Esophagus mucosa (tissue), 1 donor: ENCODE measurements around the gene KHDRBS1. TPM values are rescaled to one million over a fixed set of nuclear protein-coding genes. Genes with fewer than 3 reads are reported as not detected.
A peak's percentile ranks its signal among the peaks of the same experiment; 100 is the strongest.
"Not testable (repeated sequence)": the region's sequence is repeated elsewhere in the genome, so short reads cannot be mapped to it uniquely, and the experiment has no call there.

Experiments
- ATAC-seq: fragments of 200-7000 bp; cut with Tn5 transposase; one replicate; pipeline ENCODE4 v1.9.1; 2020
- total RNA-seq: library from RNA; stranded (reverse); gene quantifications from one replicate; pipeline ENCODE4 v1.2.4, GENCODE V29; 2023
- donor health status: DM: yes; HTN: yes; CAD: no.

Gene KHDRBS1, protein sequence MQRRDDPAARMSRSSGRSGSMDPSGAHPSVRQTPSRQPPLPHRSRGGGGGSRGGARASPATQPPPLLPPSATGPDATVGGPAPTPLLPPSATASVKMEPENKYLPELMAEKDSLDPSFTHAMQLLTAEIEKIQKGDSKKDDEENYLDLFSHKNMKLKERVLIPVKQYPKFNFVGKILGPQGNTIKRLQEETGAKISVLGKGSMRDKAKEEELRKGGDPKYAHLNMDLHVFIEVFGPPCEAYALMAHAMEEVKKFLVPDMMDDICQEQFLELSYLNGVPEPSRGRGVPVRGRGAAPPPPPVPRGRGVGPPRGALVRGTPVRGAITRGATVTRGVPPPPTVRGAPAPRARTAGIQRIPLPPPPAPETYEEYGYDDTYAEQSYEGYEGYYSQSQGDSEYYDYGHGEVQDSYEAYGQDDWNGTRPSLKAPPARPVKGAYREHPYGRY
- 80.6 TPM for total RNA-seq

GRCh38 chr1:32013386-32014198 is at the start of gene KHDRBS1:
TSS of gene KHDRBS1 (plus strand) at chr1:32013868. CDS start at chr1:32013996, 128 bp downstream.
- ATAC-seq = peak; percentile 95

DNA sequence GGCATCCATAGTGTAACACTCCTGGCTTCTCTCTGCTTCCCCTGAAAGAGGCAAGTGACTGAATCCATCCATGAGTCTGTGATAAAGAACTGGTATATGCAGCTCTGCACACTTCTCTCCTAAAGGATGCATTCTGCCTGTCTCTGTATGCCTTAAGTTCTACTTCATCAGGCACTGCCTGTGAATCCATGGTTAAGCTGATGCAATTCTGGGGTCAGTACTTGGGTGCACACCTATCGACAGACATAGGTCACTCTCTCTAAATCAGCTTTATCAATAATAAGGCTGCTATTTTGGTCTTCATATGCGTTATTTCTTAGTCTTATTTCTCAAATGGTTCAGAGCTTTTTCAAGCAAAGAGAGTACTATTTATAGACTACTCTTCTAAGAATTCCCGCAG is 42.8 kb upstream of the KHDRBS1 start:
- ATAC-seq = no peak

GRCh38 chr1:31976401-31976800 is 37.3 kb upstream of the KHDRBS1 start:
- no peak for ATAC-seq

GRCh38 chr1:31977385-31978131 is 36.1 kb upstream of the KHDRBS1 start:
- ATAC-seq = peak; percentile 67

DNA sequence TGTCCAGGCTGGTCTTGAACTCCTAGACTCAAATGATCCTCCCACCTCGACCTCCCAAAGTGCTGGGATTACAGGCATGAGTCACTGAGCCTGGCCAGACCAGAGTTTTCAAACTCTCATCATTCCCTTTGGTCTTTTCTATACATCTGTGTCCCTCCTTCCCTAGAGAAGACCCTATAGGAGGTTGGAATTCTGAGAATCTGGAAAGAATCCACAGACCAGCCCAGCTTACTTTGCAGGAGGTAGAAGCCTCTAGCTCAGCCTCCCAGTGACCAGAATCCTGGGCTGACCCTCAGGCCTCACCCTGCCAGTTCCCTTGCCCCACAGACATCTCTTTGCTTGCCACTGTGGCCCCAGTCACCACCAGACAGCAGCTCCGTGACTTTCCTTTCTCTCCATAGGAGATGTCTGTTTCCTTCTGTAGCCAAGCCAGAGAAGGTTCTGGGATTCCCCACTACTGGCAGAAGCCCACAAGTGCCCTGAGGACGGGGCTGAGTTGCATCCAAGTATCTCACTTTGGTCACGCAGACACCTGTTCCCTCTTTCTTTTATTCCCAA is 34.7 kb upstream of the KHDRBS1 start:
- no peak for ATAC-seq

GRCh38 chr1:31980835-31981455 is 32.7 kb upstream of the KHDRBS1 start:
- no peak for ATAC-seq

- ATAC-seq = no peak
Measured at GRCh38 chr1:31981456-31981839, 32.2 kb upstream of the KHDRBS1 start.

DNA sequence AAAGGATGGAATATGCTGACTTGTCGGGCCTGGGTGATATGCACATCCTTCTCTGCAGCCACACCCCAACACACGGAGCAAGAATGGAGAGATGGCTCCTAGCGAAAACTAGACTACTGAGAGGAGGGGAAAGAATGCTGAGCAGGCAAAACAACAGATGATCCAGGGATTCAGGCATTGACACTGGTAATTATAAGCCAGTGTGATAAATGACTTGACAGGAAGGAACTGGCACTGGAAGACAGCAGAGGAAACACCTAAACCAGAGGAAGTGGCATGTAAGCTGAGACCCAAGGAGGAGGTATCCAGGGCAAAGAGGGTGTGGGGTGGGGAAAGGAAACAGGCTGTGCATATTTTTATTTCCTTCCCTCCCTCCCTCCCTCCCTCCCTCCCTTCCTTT is 31.7 kb upstream of the KHDRBS1 start:
- peak; percentile 11 for ATAC-seq

- ATAC-seq = peak; percentile 66
Measured at GRCh38 chr1:31984419-31985347, 29.0 kb upstream of the KHDRBS1 start.

DNA sequence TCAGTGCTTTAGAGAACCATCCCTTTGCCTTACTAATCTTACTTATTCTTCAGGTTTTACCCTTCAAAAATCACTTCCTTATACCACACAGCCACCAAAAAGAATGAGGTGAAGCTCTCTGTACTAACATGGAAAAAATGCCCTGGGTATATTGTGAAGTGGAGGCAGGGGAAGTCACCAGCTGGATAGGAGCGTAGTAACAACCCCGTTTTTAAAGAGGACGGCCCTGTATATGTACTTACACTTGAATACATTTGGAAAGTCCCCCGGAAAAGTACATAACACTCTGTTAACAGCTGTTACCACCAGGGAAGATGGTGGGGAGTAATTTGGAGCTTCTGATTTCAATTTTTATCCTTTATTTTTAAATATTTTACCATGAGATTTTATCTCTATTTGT is 28.2 kb upstream of the KHDRBS1 start:
- peak; percentile 14 for ATAC-seq

DNA sequence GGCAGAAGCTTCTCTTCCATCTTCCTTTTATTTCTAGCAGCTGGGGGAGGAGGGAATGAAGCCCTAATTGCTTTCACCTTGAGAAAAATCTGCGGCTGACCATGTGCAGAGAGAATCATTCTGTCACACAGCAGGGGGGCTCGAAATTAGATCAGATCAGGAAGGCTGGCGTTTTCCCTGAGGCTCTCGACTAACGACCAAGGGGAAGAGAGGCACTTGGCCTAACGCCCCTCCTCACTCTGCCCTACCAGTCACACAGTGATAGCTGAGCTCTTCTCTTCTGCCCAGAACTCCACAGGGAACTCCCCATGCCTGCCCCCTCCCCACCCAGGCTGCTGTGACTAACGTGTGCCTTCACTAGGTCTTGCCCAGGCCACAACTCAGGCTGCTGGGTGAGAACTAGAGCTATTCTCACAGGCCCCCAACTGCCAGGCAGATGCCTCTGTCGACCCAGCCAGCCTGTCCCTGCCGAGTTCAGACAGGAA is 26.5 kb upstream of the KHDRBS1 start:
- ATAC-seq = no peak

DNA sequence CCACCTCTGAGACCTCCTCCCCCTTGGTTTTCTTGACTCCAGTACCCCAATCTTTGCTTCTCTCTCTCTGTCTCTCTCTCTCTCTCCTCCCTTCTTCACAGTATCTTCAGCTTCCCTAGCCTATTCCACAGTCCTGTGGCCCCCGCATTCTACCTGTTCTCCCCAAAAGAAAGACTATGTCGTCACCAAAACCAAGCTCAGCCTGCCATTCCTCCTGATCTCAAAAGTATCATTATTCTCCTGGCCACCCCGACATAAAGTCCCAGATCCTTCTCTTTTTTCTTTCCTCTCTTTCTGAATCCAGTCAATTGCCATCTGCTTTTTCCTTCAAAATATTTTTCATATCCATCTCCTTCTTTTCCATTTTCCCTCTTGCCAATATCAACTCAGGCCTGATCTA is 23.7 kb upstream of the KHDRBS1 start:
- no peak for ATAC-seq

- no peak for ATAC-seq
Measured at GRCh38 chr1:31991182-31991581, 22.5 kb upstream of the KHDRBS1 start.

DNA sequence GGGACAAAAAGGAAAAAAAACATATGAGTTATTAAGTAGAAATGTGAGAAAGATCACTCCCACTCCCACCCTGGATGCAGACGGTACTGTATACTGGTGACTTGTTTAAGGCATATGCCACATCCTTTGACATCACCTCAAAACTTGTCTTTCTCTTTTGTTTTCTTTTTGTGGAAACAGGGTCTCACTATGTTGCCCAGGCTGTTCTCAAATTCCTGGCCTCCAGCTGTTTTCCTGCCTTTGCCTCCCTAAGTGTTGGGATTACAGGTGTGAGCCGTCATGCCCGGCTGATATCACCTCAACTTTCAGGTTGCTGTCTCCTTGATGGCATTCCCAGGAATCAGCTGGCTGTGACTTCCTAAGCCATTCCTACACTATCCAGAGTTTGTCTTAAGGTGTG is 18.4 kb upstream of the KHDRBS1 start:
- ATAC-seq = no peak

DNA sequence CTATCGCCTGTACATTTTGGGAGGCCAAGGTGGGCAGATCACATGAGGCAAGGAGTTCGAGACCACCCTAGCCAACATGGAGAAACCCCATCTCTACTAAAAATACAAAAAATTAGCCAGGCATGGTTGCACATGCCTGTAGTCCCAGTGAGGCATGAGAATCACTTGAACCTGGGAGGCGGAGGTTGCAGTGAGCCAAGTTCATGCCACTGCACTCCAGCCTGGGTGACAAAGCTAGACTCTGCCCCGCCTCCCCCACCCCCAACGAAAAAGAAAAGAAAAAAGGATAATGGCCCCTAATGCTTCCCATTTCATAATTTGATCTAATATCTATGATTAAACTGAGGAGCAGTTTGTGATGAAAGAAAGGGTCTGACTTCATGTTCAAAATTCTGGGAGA is 17.5 kb upstream of the KHDRBS1 start:
- not testable (repeated sequence) for ATAC-seq

- ATAC-seq = no peak
Measured at GRCh38 chr1:32001863-32002262, 11.8 kb upstream of the KHDRBS1 start.

DNA sequence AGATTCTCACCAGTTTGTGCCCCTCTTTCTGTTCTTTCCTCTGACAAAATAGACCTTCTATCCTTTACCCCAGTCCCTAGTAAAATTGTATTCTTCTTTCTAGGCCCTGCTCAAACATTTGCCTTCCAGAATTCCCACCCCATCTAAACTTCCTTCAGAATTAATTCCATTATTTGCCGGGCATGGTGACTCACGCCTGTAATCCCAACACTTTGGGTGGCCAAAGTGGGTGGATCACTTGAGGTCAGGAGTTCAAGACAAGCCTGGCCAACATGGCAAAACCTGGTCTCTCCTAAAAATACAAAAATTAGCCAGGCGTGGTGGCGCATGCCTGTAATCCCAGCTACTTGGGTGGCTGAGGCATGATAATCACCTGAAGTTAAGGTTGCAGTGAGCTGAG is 11.4 kb upstream of the KHDRBS1 start:
- not testable (repeated sequence) for ATAC-seq

- ATAC-seq = no peak
Measured at GRCh38 chr1:32005522-32005921, 8.1 kb upstream of the KHDRBS1 start.

DNA sequence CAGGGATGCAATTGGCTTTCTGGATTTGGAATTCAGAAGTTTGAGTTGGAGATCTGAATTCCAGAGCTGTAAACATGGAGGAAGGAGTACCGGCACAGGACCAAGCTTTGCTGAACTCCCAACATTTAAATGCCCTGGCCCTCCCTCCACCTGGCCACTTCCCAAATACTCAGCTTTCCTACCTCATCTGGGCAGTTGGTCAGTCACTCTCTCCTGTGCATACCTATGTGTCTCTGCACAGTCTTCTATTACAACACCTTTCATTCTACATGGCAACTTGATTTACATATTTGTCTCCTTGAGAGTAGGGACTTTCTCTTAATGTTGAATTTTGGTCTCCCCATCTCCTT is 6.1 kb upstream of the KHDRBS1 start:
- no peak for ATAC-seq

DNA sequence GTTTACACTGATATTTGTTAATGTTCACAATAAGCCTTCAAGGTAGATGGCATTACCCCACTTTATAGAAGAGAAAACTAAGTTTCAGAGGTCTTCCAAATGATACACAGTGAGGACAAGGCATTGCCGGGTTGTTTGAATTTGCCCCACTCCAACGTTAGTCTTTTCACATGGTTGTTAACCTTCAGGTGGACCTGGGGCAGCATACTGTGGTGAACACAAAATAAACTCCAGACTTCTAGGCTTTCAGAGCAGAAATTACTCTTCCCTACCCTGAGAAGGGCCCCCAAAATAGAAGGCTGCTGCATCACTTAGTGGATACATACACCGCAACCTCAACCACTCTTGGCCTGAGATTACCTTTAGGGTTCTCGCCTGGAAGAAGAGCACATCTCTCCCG is 3.4 kb upstream of the KHDRBS1 start:
- ATAC-seq = no peak
